Measurements from ENCODE around the gene MCRIP1. TPM values are rescaled to one million over a fixed set of nuclear protein-coding genes. Genes with fewer than 3 reads are reported as not detected.

MCRIP1 gene
- polyA plus RNA-seq, 1 donor (not counting 4 experiments of a cell fraction or from before 2014, with no cell fraction given) = 17.7 TPM

- H3K27me3 ChIP-seq (ENCODE audit: control insufficient read depth, extremely low read depth, insufficient read depth, low read length) = peaks cover 48% of the 10 kb centered on the region
- dilution Hi-C loops (cut with MboI; ENCODE audit: extremely low pct_ligation_motif_present, low sequenced_read_pairs) = no loop called here
- FAIRE-seq = no peak
Measured at GRCh38 chr17:81808778-81809555, 24.1 kb downstream of the MCRIP1 start.

GRCh38 chr17:81807839-81808238, 25.3 kb downstream of the MCRIP1 start:
- no peak for DNase-seq (ENCODE audit: low read depth, low spot score)

More at GRCh38 chr17:81808778-81809555, 24.1 kb downstream of the MCRIP1 start:
- H3K27ac ChIP-seq (ENCODE audit: control insufficient read depth, insufficient read depth, low read length) = no peak overlapping the region
- no peak overlapping the region for H3K4me2 ChIP-seq (ENCODE audit: control insufficient read depth, extremely low read depth, insufficient read depth, low read depth, low read length)
- no peaks in the 10 kb centered on the region for H3K9me3 ChIP-seq (ENCODE audit: control insufficient read depth, low read depth, low read length)
- no peaks in the 10 kb centered on the region for H3K79me2 ChIP-seq (ENCODE audit: control insufficient read depth, insufficient read depth, low read length)
- no peak for TF ChIP-seq EZH2 (IDR thresholded peaks at IDR 0.05; ENCODE audit: low read length)
- TF ChIP-seq, protein P1, sequence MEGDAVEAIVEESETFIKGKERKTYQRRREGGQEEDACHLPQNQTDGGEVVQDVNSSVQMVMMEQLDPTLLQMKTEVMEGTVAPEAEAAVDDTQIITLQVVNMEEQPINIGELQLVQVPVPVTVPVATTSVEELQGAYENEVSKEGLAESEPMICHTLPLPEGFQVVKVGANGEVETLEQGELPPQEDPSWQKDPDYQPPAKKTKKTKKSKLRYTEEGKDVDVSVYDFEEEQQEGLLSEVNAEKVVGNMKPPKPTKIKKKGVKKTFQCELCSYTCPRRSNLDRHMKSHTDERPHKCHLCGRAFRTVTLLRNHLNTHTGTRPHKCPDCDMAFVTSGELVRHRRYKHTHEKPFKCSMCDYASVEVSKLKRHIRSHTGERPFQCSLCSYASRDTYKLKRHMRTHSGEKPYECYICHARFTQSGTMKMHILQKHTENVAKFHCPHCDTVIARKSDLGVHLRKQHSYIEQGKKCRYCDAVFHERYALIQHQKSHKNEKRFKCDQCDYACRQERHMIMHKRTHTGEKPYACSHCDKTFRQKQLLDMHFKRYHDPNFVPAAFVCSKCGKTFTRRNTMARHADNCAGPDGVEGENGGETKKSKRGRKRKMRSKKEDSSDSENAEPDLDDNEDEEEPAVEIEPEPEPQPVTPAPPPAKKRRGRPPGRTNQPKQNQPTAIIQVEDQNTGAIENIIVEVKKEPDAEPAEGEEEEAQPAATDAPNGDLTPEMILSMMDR (optimal IDR thresholded peaks at IDR 0.05 in 1 of 3, IDR thresholded peaks at IDR 0.05 in 1 of 3, conservative IDR thresholded peaks at IDR 0.05 in 1 of 3; ENCODE audit: extremely low read depth in 1 of 3, insufficient read depth in 2 of 3, low read length in 3 of 3) = peak in 1 of 3 experiments; percentile 51
- H3K9me1 ChIP-seq (ENCODE audit: control insufficient read depth, extremely low read depth, insufficient read depth, low read length) = no peaks in the 10 kb centered on the region
- no peaks in the 10 kb centered on the region for H4K20me1 ChIP-seq (ENCODE audit: control insufficient read depth, extremely low read depth, insufficient read depth, low read length)
- no peak for DNase-seq (ENCODE audit: low read depth, low spot score)
- no peak overlapping the region for H3K9ac ChIP-seq (ENCODE audit: control insufficient read depth, extremely low read depth, insufficient read depth, low read length)
- H3K4me1 ChIP-seq (ENCODE audit: control insufficient read depth, extremely low read depth, insufficient read depth, low read length) = no peaks in the 10 kb centered on the region
- no peaks in the 10 kb centered on the region for H3K36me3 ChIP-seq (ENCODE audit: control insufficient read depth in 2 of 2, extremely low read depth in 1 of 2, insufficient read depth in 2 of 2, low read length in 2 of 2)
- H3K4me3 ChIP-seq (ENCODE audit: control insufficient read depth in 2 of 3, extremely low read depth in 1 of 3, insufficient read depth in 2 of 3, low read depth in 1 of 3, low read length in 3 of 3) = no peak overlapping the region
- H2AFZ ChIP-seq (ENCODE audit: control insufficient read depth, low read length) = no peak overlapping the region

More at GRCh38 chr17:81807839-81808238, 25.3 kb downstream of the MCRIP1 start:
- H3K9ac ChIP-seq (ENCODE audit: control insufficient read depth, extremely low read depth, insufficient read depth, low read length) = no peak overlapping the region
- H3K27me3 ChIP-seq (ENCODE audit: control insufficient read depth, extremely low read depth, insufficient read depth, low read length) = peaks cover 59% of the 10 kb centered on the region
- no peaks in the 10 kb centered on the region for H3K4me1 ChIP-seq (ENCODE audit: control insufficient read depth, extremely low read depth, insufficient read depth, low read length)
- H3K36me3 ChIP-seq (ENCODE audit: control insufficient read depth in 2 of 2, extremely low read depth in 1 of 2, insufficient read depth in 2 of 2, low read length in 2 of 2) = no peaks in the 10 kb centered on the region
- H3K79me2 ChIP-seq (ENCODE audit: control insufficient read depth, insufficient read depth, low read length) = no peaks in the 10 kb centered on the region
- no peak overlapping the region for H2AFZ ChIP-seq (ENCODE audit: control insufficient read depth, low read length)
- H3K4me2 ChIP-seq (ENCODE audit: control insufficient read depth, extremely low read depth, insufficient read depth, low read depth, low read length) = no peak overlapping the region
- FAIRE-seq = no peak
- no peak overlapping the region for H3K4me3 ChIP-seq (ENCODE audit: control insufficient read depth in 2 of 3, extremely low read depth in 1 of 3, insufficient read depth in 2 of 3, low read depth in 1 of 3, low read length in 3 of 3)
- H3K9me1 ChIP-seq (ENCODE audit: control insufficient read depth, extremely low read depth, insufficient read depth, low read length) = no peaks in the 10 kb centered on the region
- dilution Hi-C loops (cut with MboI; ENCODE audit: extremely low pct_ligation_motif_present, low sequenced_read_pairs) = no loop called here
- H4K20me1 ChIP-seq (ENCODE audit: control insufficient read depth, extremely low read depth, insufficient read depth, low read length) = no peaks in the 10 kb centered on the region
- TF ChIP-seq, protein P1 (optimal IDR thresholded peaks at IDR 0.05 in 1 of 3, IDR thresholded peaks at IDR 0.05 in 1 of 3, conservative IDR thresholded peaks at IDR 0.05 in 1 of 3; ENCODE audit: extremely low read depth in 1 of 3, insufficient read depth in 2 of 3, low read length in 3 of 3) = no peak
- no peak for TF ChIP-seq EZH2 (IDR thresholded peaks at IDR 0.05; ENCODE audit: low read length)
- H3K27ac ChIP-seq (ENCODE audit: control insufficient read depth, insufficient read depth, low read length) = no peak overlapping the region
- no peaks in the 10 kb centered on the region for H3K9me3 ChIP-seq (ENCODE audit: control insufficient read depth, low read depth, low read length)
